Naive thymus-derived CD8-positive, alpha-beta T cell (primary cell): ENCODE data around the gene SLC4A8. TPM values are rescaled to one million over a fixed set of nuclear protein-coding genes. Genes with fewer than 3 reads are reported as not detected.
A peak's percentile ranks its signal among the peaks of the same experiment; 100 is the strongest.
"Not testable (repeated sequence)": the region's sequence is repeated elsewhere in the genome, so short reads cannot be mapped to it uniquely, and the experiment has no call there.

Experiments
- ATAC-seq, 2 donors: fragments of 150-1000 bp; cut with Tn5 transposase in 1 of 2; sonication (Bioruptor Pico), chemical (Tn5 transposase) in 1 of 2; 1 replicate in 1 of 2; 2 replicates in 1 of 2; pipeline ENCODE4 v1.10.0; 2021; ENCODE audit warnings: mild to moderate bottlenecking in 2 of 2, moderate library complexity in 2 of 2
- POLR2A ChIA-PET: fragments of 350-600 bp; sonication (Branson Sonifier 250); formaldehyde crosslinking; loops from one replicate; lab custom pipeline; 2021; ENCODE audit warnings: antibody characterized with exemption; lab: Charles Lee
- DNase-seq, 10 donors: peaks; one replicate each; pipeline versions ENCODE4 v3.0.0 to v3.0.0-alpha.2; 2020 to 2022
- H3K27ac Mint-ChIP-seq, 10 donors: one replicate each; pipeline ENCODE4 v1.8.0; 2020 to 2022; ENCODE audit warnings: mild to moderate bottlenecking in 10 of 10, mixed read lengths in 10 of 10, moderate library complexity in 4 of 10, inconsistent platforms in 1 of 10
- H3K27me3 Mint-ChIP-seq, 5 donors: one replicate each; pipeline ENCODE4 v1.8.0; 2021 to 2022; ENCODE audit warnings: mixed read lengths in 5 of 5
- H3K36me3 Mint-ChIP-seq, 3 donors: one replicate each; pipeline ENCODE4 v1.8.0; 2020 to 2022; ENCODE audit warnings: mixed read lengths in 3 of 3, mild to moderate bottlenecking in 2 of 3, inconsistent platforms in 1 of 3
- H3K4me1 Mint-ChIP-seq, 4 donors: one replicate each; pipeline ENCODE4 v1.8.0; 2021 to 2022; ENCODE audit warnings: mixed read lengths in 4 of 4
- H3K4me3 Mint-ChIP-seq, 10 donors: one replicate each; pipeline ENCODE4 v1.8.0; 2020 to 2022; ENCODE audit warnings: mild to moderate bottlenecking in 10 of 10, mixed read lengths in 10 of 10, moderate library complexity in 6 of 10, inconsistent platforms in 1 of 10
- H3K9me3 Mint-ChIP-seq, 9 donors: one replicate each; pipeline ENCODE4 v1.8.0; 2020 to 2022; ENCODE audit warnings: mixed read lengths in 9 of 9, mild to moderate bottlenecking in 3 of 9, inconsistent platforms in 1 of 9, moderate library complexity in 1 of 9
- polyA plus RNA-seq, 3 donors: library from polyadenylated mRNA; unstranded; fragments of 300-500 nt; fragmentation: Illumina TruSeq; gene quantifications; one replicate each; pipeline ENCODE4 v1.2.3, GENCODE V29; 2021
- total RNA-seq, 8 experiments: library from RNA in 2 of 8; stranded (reverse) in 2 of 8; gene quantifications; one replicate each; pipeline ENCODE4 v1.2.3 and lab custom pipeline; 2021 to 2026

SLC4A8 gene
- total and polyA plus RNA-seq, 5 experiments from 2014 or later: 0.41 to 0.99 (median 0.52) TPM

DNA sequence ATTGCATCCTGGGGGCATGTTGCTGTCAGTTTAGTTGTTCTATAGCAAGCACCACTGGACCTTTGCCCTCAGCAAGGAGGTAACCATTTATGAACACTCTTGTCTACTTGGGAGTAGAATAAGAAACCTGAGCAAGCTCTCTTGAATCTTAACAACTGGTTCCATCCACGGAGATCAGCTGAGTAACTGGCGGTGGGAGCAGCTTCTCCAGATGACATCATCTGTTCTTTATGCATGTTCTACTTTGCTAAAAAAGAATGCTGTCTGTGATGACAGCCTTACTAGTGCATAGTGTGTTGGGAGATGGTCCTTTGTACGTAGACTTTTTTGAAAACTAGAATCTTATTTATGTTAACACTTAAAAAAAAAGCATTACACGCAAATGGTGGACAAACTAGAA, 17.7 kb downstream of the SLC4A8 start:
- peaks cover 0 to 3% (median 0%) of the 10 kb centered on the region in 3 donors for H3K36me3 Mint-ChIP-seq
- no peak overlapping the region for H3K27ac Mint-ChIP-seq
- ATAC-seq (no peak), DNase-seq (no peak)
- POLR2A ChIA-PET: no interaction called here
- peaks cover 0 to 12% (median 0%) of the 10 kb centered on the region in 5 donors for H3K27me3 Mint-ChIP-seq
- peaks cover 13 to 21% (median 14%) of the 10 kb centered on the region in 4 donors for H3K4me1 Mint-ChIP-seq
- no peak overlapping the region for H3K4me3 Mint-ChIP-seq
- H3K9me3 Mint-ChIP-seq: no peaks in the 10 kb centered on the region

DNA sequence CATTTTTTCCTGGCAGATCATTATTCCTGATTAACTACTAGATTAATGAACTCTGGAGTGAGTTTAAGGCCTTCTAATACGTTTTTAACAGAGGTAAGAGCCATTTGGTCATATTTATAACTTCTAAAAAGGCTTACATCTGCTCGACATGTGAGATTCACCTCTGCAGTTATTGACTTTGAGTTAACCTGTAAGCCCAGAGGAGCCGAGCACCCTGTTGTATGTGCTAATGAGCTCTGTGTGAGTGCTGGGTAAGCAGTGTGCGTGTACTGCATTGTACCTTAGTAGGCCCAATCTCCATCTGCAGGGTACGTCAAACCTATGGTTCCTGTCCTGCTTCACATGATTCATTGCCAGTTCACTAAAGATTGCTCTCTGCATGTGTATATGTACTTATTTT, 18.9 kb downstream of the SLC4A8 start:
- DNase-seq (no peak), ATAC-seq (no peak)
- Mint-ChIP-seq H3K4me3 (no peak overlapping the region), H3K9me3 (no peaks in the 10 kb centered on the region), H3K27ac (no peak overlapping the region), H3K4me1 (peaks cover 10 to 24% (median 16%) of the 10 kb centered on the region in 4 donors), H3K27me3 (peaks cover 0 to 18% (median 1%) of the 10 kb centered on the region in 5 donors), H3K36me3 (peaks cover 0 to 4% (median 0%) of the 10 kb centered on the region in 3 donors)
- POLR2A ChIA-PET: no interaction called here

DNA sequence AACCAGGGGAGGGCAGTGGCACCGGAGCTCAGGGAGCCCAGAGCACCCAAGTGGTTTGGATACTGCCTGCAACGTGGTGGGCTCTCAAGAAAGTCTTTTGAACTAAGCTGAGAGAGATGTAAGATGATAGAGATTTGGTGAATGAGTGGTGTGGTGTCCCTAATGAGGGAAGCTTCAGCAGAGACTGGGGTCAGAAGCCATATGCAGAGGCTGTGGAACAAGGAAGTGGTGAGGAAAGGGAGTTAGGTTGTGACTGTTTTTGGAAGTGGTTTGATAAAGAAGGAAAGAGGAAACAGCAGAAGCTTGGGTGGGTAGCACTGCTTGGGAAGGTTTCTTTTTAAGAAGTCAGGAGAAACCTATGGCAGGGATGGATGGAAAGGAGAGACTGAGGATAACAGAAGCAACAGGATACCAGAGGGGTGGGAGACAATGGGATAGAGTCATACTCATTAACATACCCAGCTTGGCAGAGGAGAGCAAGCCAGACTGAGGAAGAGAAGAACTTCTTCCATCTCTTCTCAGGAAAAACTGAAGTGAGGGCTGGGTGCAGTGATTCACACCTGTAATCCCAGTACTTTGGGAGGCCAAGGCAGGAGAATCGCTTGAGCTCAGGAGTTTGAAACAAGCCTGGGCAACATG, 24.1 kb downstream of the SLC4A8 start:
- POLR2A ChIA-PET: no interaction called here
- ATAC-seq (no peak), DNase-seq (no peak)
- Mint-ChIP-seq H3K4me3 (no peak overlapping the region), H3K9me3 (no peaks in the 10 kb centered on the region), H3K4me1 (peaks cover 0 to 7% (median 3%) of the 10 kb centered on the region in 4 donors), H3K27ac (peak overlapping the region in 1 of 10 donors; percentile 77), H3K36me3 (peaks cover 0 to 8% (median 0%) of the 10 kb centered on the region in 3 donors), H3K27me3 (peaks cover 0 to 9% (median 1%) of the 10 kb centered on the region in 5 donors)

DNA sequence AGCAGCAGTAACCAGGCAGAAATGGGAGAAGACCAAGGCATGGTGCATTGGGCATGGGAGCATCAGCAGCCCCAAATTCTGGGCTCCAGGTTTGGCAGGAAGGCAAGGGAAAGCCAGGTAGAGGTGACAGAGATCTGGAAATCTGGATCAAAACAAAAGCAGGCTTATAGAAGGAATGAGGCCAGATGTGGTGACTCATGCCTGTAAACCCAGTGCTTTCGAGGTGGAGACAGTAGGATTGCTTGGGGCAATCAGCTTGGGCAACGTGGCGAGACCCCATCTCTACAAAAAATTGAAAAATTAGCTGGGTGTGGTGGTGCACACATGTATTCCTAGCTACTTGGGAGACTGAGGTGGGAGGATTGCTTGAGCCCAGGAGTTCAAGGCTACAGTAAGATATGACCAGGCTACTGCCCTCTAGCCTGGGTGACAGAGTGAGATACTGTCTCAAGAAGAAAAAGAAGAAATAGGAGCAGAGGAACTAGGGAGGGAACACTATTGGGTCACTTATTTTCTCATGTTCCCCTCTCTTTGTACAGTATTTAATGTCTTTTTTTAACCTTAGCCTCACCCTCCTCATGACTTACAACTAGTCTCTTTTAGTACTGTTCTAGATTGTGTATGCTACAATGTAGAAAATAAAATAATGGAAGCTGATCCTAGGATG, 25.1 kb downstream of the SLC4A8 start:
- H3K9me3 Mint-ChIP-seq: no peaks in the 10 kb centered on the region
- H3K36me3 Mint-ChIP-seq: peaks cover 0 to 8% (median 0%) of the 10 kb centered on the region in 3 donors
- no peak overlapping the region for H3K4me3 Mint-ChIP-seq
- H3K27me3 Mint-ChIP-seq: peaks cover 0 to 9% (median 1%) of the 10 kb centered on the region in 5 donors
- no peak for ATAC-seq
- H3K27ac Mint-ChIP-seq: no peak overlapping the region
- no peak for DNase-seq
- peaks cover 0 to 7% (median 3%) of the 10 kb centered on the region in 4 donors for H3K4me1 Mint-ChIP-seq
- POLR2A ChIA-PET: no interaction called here

DNA sequence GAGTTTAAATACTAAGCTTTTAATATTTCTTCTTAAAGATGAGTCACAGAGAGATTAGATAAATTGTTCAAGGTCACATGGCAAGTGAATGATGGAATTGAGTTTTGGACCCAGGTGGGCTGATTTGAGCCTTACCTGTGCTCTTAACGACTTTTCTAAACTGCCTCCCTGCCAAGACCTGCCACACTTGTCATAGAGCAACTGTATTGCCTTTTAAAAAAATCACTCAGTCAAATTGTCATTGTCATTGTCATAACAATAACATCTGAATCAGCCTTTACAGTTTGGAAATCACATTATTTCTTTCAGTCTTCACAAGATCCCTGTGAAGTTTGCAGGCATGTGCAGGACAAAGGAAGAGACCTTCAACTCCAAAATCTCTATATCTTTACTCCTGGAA, 25.7 kb downstream of the SLC4A8 start:
- Mint-ChIP-seq H3K27me3 (peaks cover 0 to 9% (median 1%) of the 10 kb centered on the region in 5 donors), H3K4me1 (peaks cover 0 to 7% (median 3%) of the 10 kb centered on the region in 4 donors), H3K4me3 (no peak overlapping the region), H3K27ac (no peak overlapping the region), H3K36me3 (peaks cover 0 to 8% (median 0%) of the 10 kb centered on the region in 3 donors), H3K9me3 (no peaks in the 10 kb centered on the region)
- POLR2A ChIA-PET: no interaction called here
- ATAC-seq (no peak), DNase-seq (no peak)

DNA sequence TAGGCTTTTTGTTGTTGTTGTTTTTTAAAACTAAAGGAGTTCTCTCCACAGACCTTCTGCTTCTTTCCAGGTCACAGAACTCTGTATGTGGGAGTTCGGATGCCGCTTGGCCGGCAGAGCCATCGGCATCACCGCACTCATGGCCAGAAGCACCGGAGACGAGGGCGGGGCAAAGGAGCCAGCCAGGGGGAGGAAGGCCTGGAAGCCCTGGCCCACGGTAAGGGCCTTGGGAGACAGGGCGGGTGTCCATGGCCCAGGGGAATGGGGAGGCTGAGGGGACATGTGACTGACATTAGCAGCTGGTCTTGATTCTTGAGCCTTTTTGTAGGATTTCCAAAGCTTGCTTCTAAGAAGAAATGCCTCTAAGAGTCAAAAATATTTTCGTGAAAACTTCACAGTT, 26.2 kb downstream of the SLC4A8 start:
- Mint-ChIP-seq H3K4me1 (peaks cover 0 to 7% (median 3%) of the 10 kb centered on the region in 4 donors), H3K4me3 (no peak overlapping the region), H3K9me3 (no peaks in the 10 kb centered on the region), H3K27me3 (peaks cover 0 to 9% (median 1%) of the 10 kb centered on the region in 5 donors), H3K27ac (no peak overlapping the region), H3K36me3 (peaks cover 0 to 8% (median 0%) of the 10 kb centered on the region in 3 donors)
- no peak for DNase-seq
- POLR2A ChIA-PET: no interaction called here
- ATAC-seq: no peak

DNA sequence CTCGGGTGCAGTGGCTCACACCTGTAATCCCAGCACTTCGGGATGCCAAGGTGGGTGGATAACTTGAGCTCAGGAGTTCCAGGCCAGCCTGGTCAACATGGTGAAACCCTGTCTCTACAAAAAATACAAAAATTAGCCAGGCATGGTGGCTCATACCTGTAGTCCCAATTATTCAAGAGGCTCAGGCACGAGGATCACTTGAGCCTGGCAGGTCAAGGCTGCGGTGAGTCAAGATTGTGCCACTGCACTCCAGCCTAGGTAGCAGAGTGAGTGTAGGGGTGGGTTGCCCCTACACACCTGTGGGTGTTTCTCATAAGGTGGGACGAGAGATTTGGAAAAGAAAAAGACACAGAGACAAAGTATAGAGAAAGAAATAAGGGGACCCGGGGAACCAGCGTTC, 29.4 kb downstream of the SLC4A8 start:
- H3K36me3 Mint-ChIP-seq, POLR2A ChIA-PET, DNase-seq, H3K9me3 Mint-ChIP-seq, H3K27ac Mint-ChIP-seq, ATAC-seq, H3K4me3 Mint-ChIP-seq, H3K27me3 Mint-ChIP-seq, H3K4me1 Mint-ChIP-seq: not testable (repeated sequence)

DNA sequence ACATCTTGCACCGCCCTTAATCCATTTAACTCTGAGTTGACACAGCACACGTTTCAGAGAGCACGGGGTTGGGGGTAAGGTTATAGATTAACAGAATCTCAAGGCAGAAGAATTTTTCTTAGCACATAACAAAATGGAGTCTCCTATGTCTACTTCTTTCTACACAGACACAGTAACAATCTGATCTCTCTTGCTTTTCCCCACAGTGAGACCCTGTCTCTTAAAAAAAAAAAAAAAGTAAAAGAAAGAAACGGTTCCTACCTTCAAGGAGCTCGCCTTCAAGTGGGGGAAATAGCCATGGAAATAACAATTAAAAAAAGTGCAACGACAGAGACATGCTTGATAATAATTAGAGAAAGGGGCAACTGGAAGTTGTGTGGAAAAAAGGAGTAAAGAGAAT, 30.4 kb downstream of the SLC4A8 start:
- H3K27ac Mint-ChIP-seq: peak overlapping the region in 1 of 10 donors; percentile 16
- POLR2A ChIA-PET, H3K36me3 Mint-ChIP-seq, H3K9me3 Mint-ChIP-seq, ATAC-seq, DNase-seq, H3K4me1 Mint-ChIP-seq, H3K4me3 Mint-ChIP-seq, H3K27me3 Mint-ChIP-seq: not testable (repeated sequence)

DNA sequence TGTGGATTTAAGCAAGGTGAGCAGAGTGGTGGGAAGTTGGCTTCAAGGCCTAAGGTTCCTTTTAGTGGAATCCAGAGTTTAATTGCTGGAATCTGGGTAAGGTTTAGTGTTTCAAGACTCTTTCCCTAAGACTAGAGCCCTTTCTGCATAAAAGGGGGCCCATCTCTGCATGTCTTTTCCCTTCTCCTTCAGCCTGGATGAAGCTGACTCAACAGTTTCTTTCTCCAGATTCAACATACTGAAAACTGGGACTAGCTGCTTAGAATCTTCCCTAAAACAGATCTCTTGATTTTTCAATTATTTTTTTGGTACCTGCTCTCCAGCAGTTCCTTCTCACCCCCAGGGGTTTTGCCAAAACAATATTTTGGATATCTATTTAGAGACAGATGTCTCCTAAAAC, 34.0 kb downstream of the SLC4A8 start:
- no peaks in the 10 kb centered on the region for H3K4me1 Mint-ChIP-seq
- ATAC-seq (no peak), DNase-seq (no peak)
- POLR2A ChIA-PET: no interaction called here
- H3K27ac Mint-ChIP-seq: no peak overlapping the region
- no peaks in the 10 kb centered on the region for H3K9me3 Mint-ChIP-seq
- H3K4me3 Mint-ChIP-seq: no peak overlapping the region
- peaks cover 0 to 13% (median 0%) of the 10 kb centered on the region in 3 donors for H3K36me3 Mint-ChIP-seq
- no peaks in the 10 kb centered on the region for H3K27me3 Mint-ChIP-seq

DNA sequence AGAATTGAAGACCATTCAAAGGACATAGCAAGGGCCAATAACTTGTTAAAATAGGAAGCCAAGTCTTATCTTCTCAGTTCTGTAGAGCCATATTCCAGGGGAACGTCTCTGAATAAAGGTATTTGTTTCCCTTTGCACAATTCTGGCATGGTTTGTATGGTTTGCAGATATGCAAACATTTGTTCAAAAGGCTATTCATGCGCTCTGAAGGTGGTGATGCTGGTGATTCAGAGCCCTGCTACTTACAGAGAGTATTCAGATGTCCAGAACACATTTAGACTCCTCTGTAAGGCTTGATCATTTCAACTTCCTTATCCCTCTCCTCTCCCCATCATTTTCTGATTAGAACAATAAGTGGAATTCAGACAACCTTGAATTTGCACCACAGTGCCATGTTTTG, 35.9 kb downstream of the SLC4A8 start:
- no peak for ATAC-seq
- Mint-ChIP-seq H3K4me3 (no peak overlapping the region), H3K27ac (no peak overlapping the region), H3K4me1 (no peaks in the 10 kb centered on the region), H3K36me3 (peaks cover 0 to 13% (median 0%) of the 10 kb centered on the region in 3 donors), H3K27me3 (no peaks in the 10 kb centered on the region), H3K9me3 (no peaks in the 10 kb centered on the region)
- POLR2A ChIA-PET: no interaction called here
- no peak for DNase-seq

DNA sequence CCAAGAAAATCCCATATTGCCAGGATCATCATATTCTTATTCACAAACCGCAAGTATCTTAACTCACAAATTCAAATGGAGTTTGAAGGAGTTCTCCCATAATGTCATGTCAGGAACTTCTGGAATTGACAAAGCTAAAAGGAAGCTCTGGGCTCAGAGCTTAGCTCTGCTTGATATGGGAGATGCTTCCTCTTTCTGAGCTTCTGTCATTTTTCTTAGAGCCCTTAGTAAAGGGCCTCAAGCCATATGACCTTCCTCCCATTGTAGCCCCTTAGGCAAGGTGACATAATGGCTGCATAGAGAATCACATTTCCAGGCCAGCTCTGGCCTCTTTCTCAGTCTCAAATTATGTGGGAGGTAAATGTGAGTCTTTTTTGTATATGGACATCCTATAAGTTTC, 40.9 kb downstream of the SLC4A8 start:
- no peak overlapping the region for H3K4me3 Mint-ChIP-seq
- no peaks in the 10 kb centered on the region for H3K27me3 Mint-ChIP-seq
- DNase-seq (no peak), ATAC-seq (no peak)
- H3K9me3 Mint-ChIP-seq: no peaks in the 10 kb centered on the region
- no peaks in the 10 kb centered on the region for H3K4me1 Mint-ChIP-seq
- no peak overlapping the region for H3K27ac Mint-ChIP-seq
- POLR2A ChIA-PET: no interaction called here
- H3K36me3 Mint-ChIP-seq: peaks cover 0 to 11% (median 0%) of the 10 kb centered on the region in 3 donors

DNA sequence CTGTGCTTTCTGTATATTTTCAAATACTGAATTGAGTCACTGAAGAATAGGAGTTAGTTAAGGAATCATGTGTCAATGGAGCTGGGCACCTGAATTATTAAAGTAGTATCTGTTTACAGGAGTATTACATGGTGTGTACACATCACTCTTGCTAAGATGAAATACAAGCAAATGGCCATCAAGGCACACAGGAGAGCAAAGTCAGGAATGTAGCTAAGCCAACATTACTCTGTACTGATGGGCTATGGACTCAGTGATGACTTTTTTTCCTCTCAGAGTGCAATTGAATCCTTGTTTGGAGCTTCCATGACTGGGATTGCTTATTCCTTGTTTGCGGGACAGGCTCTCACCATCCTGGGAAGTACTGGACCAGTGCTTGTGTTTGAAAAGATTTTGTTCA, 45.5 kb downstream of the SLC4A8 start:
- Mint-ChIP-seq H3K27ac (no peak overlapping the region), H3K4me3 (no peak overlapping the region), H3K36me3 (peaks cover 0 to 8% (median 7%) of the 10 kb centered on the region in 3 donors), H3K9me3 (no peaks in the 10 kb centered on the region), H3K27me3 (no peaks in the 10 kb centered on the region), H3K4me1 (peaks cover 0 to 4% (median under 1%) of the 10 kb centered on the region in 4 donors)
- ATAC-seq: no peak
- DNase-seq: no peak
- POLR2A ChIA-PET: no interaction called here

DNA sequence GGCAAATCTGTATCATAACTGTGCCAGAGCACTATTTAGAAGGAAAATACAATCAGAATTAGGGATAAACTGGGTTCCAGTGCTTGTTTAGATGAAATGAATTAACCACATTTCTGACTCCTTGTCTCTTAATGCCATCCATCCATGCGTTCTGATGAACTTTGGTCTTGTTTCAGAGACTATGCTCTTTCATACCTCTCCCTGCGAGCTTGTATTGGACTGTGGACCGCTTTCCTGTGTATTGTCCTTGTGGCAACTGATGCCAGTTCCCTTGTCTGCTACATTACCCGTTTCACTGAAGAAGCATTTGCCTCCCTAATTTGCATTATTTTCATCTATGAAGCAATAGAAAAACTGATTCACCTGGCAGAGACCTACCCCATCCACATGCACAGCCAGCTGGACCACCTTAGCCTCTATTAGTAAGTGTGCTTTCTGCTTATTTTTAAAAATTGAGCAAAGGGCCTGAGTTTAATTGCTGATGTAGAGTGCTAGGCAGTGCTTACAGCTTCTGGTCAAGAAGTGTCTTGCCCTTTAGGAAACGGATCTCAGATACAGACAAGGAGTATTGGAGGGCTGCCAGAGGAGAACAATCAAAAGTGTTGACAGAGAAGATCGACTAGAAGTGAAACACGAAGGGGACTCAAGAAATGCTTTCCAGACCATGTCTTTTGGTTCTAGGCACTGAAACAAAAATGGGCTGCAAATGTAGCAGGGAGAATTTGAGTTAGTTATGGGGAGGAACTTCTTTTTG, 46.7 kb downstream of the SLC4A8 start:
- no peaks in the 10 kb centered on the region for H3K9me3 Mint-ChIP-seq
- no peaks in the 10 kb centered on the region for H3K27me3 Mint-ChIP-seq
- H3K4me1 Mint-ChIP-seq: peaks cover 0 to 4% (median under 1%) of the 10 kb centered on the region in 4 donors
- POLR2A ChIA-PET: no interaction called here
- peaks cover 0 to 8% (median 8%) of the 10 kb centered on the region in 3 donors for H3K36me3 Mint-ChIP-seq
- DNase-seq (no peak), ATAC-seq (no peak)
- H3K4me3 Mint-ChIP-seq: no peak overlapping the region
- H3K27ac Mint-ChIP-seq: peak overlapping the region in 1 of 10 donors; percentile 13
